H54 (cell line): ENCODE results near the gene LAG3.

Source experiments
- DNase-seq: peaks from one replicate; pipeline ENCODE4 v3.0.0; 2011; ENCODE audit warnings: low spot score, mixed read lengths; ENCODE audit not compliant: insufficient read length
- FAIRE-seq: peaks from 3 replicates; lab custom pipeline; 2011; peaks lifted over from hg19 to GRCh38; lab: Jason Lieb, UNC
- POLR2A ChIP-seq: IDR thresholded peaks from 2 replicates; pipeline ENCODE4 v1.6.1; 2011; ENCODE audit warnings: low read depth, mild to moderate bottlenecking, low read length

LAG3 gene

DNA sequence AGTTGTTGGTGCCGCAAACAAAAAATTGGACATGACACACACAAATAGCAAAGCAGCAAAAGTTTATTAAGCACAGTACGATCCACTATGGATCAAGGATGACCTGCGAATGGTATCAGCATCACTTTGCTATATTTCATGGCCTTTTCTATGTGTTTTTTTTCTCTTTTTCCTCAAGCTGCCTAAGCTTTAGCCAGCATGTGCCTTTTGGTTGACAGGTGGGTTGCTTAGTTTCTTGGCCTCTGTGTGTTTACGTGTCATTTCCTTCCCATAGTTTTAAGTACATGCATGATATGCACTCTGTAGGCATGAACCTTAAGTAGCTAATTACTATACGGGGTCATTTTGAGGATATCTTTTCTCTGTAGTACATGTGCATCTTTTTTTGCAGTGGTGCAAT is 26.8 kb downstream of the LAG3 start:
- FAIRE-seq = no peak
- TF ChIP-seq POLR2A = no peak

GRCh38 chr12:6807170-6807569 is 34.9 kb downstream of the LAG3 start:
- no peak for DNase-seq
- FAIRE-seq = no peak
- no peak for TF ChIP-seq POLR2A

More for the DNA sequence above, 26.8 kb downstream of the LAG3 start:
- no peak for DNase-seq

GRCh38 chr12:6809056-6809455 is 36.7 kb downstream of the LAG3 start:
- no peak for TF ChIP-seq POLR2A
- FAIRE-seq (no peak), DNase-seq (no peak)

DNA sequence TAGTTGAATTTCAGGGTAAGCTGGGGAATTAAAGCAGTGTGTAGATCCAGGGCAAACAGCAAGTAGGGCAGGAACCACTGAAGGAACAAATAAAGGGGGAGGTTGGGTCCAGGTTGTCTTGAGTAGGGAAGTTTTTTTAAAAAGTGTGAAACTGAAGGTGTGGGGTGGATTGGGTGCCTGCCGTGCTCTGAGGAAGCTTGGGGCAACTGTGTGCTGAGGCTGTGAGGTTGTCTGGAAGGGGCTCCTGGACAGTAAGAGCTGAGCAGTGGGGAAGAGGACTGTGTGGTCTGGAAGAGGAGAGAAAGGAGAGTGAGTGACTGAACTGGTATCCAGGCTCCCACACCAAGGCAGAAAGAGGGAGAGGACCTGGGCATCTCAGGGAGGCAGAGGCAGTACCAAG is 38.4 kb downstream of the LAG3 start:
- no peak for FAIRE-seq
- no peak for TF ChIP-seq POLR2A
- no peak for DNase-seq

GRCh38 chr12:6813363-6813762 is 41.0 kb downstream of the LAG3 start:
- FAIRE-seq (no peak), DNase-seq (no peak)
- TF ChIP-seq POLR2A = no peak

- no peak for TF ChIP-seq POLR2A
- no peak for FAIRE-seq
- DNase-seq = no peak
These were observed 44.3 kb downstream of the LAG3 start for GRCh38 chr12:6816598-6816997.

- FAIRE-seq (no peak), DNase-seq (no peak)
- TF ChIP-seq POLR2A = no peak
These were observed 44.8 kb downstream of the LAG3 start for GRCh38 chr12:6817098-6817497.

DNA sequence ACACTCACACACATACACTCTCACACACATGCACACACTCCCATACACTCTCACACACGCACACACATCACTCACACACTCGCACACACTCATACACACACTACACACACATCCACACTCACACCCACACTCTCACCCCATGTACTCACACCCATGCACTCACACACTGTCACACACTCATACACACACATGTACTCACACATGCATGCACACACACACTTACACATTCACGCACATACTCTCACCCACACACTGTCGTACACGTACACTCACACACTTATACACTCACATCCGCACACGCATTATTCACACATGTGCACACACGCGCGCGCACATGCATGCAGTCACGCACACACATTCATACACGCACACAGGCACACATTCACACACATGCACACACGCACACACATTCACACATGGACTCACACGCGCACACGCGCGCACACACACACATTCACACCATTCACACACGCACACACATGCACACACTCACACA is 45.4 kb downstream of the LAG3 start:
- DNase-seq = no peak
- FAIRE-seq = no peak
- no peak for TF ChIP-seq POLR2A

GRCh38 chr12:6818222-6818621 is 45.9 kb downstream of the LAG3 start:
- DNase-seq (no peak), FAIRE-seq (no peak)

DNA sequence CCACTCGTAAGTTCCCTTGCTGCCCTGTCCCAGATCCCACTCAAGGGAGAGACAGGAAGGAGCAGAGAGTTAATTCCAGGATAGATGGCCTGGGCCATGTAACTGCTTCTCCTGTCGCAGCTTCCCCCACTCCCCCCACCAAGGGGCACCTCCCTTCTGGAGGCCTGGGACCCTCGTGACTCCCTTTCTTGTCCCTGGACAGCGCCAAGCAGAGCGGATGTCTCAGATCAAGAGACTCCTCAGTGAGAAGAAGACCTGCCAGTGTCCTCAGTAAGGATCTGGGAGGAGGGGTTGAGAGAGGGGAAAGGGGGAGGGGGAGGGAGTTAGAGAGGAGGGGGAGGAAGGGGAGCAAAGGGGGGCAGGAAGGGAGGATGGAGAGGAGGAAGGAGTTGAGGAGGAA is 46.3 kb downstream of the LAG3 start:
- TF ChIP-seq POLR2A = no peak
- FAIRE-seq (no peak), DNase-seq (no peak)

More at GRCh38 chr12:6818222-6818621, 45.9 kb downstream of the LAG3 start:
- TF ChIP-seq POLR2A = no peak

GRCh38 chr12:6819106-6820030 is 47.0 kb downstream of the LAG3 start:
- TF ChIP-seq POLR2A = no peak
- FAIRE-seq = no peak

DNA sequence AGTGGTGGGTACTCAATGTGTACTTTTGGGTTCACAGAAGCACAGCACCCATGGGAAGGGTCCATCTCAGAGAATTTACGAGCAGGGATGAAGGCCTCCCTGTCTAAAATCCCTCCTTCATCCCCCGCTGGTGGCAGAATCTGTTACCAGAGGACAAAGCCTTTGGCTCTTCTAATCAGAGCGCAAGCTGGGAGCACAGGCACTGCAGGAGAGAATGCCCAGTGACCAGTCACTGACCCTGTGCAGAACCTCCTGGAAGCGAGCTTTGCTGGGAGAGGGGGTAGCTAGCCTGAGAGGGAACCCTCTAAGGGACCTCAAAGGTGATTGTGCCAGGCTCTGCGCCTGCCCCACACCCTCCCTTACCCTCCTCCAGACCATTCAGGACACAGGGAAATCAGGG is 47.8 kb downstream of the LAG3 start:
- FAIRE-seq = no peak
- no peak for DNase-seq
- TF ChIP-seq POLR2A = no peak

More at GRCh38 chr12:6819106-6820030, 47.0 kb downstream of the LAG3 start:
- DNase-seq = no peak

- DNase-seq (peak; percentile 75), FAIRE-seq (no peak)
- 0 out of 2 replicates have a peak, but pooled peaks have one; percentile 22 for TF ChIP-seq POLR2A
These were observed 49.5 kb downstream of the LAG3 start, which contains the start of gene GPR162 for GRCh38 chr12:6821591-6822425. Gene GPR162 (plus strand): TSS chr12:6821821. CDS start chr12:6823899, 2,078 bp downstream.

GRCh38 chr12:6822426-6823135 is 50.3 kb downstream of the LAG3 start:
- DNase-seq (no peak), FAIRE-seq (no peak)
- TF ChIP-seq POLR2A = no peak
